Suprapubic skin (tissue), 4 donors: ENCODE measurements around the gene KCNJ2.

Experiments used
- POLR2A ChIP-seq, 2 donors: fragments of 450-650 bp; IDR thresholded peaks; one replicate each; pipeline ENCODE4 v1.6.1; 2017; ENCODE audit warnings: antibody characterized with exemption in 2 of 2, mild to moderate bottlenecking in 2 of 2, moderate library complexity in 2 of 2
- POLR2AphosphoS5 ChIP-seq, 3 donors: sonication (generic); formaldehyde crosslinking; IDR thresholded peaks; one replicate each; pipeline ENCODE4 v1.6.1; 2017; ENCODE audit warnings: antibody characterized with exemption in 3 of 3
- TF ChIP-seq, protein P1 (sequence below), 2 donors: fragments of 200-600 bp in 1 of 2; fragments of 450-650 bp in 1 of 2; sonication (generic) in 1 of 2; IDR thresholded peaks; one replicate each; pipeline ENCODE4 v1.5.1; 2016 to 2019; ENCODE audit warnings: antibody characterized with exemption in 2 of 2, mild to moderate bottlenecking in 1 of 2, moderate library complexity in 1 of 2

DNA sequence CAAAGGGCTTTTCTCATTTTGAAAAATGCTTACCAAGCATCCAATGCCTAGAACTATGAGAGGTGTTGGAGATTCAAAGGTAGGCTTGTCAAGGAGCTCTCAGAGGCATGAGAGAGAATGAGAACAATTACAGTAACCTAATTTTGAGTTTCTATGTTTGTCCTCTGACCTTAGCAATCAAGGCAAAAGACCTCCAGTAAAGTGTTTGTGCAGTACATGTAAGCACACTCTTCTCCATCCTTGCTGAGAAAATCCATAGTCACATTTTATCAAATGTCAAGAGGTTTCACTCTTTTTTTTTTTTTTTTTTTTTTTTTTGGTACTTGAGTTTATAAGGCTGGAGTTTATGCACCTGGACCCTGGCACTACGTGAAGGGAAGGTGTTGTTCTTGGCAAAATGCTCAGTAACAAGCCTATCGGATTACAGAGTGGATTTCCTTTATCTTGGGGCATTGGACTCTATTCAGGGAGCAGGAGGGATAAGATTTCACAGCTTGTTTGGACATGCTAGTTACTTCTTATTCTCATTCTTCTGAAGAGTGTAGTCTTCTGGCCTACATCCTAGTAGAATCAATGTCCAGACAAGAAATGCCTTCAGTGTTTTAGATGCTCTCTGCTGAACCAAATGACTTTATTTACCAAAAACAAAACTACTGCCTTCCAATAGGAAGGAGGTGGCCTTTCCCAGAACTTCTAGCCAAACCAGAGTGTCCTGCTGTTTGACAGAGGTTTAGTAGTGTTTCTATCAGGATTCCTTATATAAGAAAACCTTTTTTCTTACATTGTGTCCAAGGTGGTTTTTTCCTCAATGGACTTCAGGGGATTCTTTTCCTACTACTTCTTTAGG, 21.9 kb downstream of the KCNJ2 start:
- TF ChIP-seq, protein P1, sequence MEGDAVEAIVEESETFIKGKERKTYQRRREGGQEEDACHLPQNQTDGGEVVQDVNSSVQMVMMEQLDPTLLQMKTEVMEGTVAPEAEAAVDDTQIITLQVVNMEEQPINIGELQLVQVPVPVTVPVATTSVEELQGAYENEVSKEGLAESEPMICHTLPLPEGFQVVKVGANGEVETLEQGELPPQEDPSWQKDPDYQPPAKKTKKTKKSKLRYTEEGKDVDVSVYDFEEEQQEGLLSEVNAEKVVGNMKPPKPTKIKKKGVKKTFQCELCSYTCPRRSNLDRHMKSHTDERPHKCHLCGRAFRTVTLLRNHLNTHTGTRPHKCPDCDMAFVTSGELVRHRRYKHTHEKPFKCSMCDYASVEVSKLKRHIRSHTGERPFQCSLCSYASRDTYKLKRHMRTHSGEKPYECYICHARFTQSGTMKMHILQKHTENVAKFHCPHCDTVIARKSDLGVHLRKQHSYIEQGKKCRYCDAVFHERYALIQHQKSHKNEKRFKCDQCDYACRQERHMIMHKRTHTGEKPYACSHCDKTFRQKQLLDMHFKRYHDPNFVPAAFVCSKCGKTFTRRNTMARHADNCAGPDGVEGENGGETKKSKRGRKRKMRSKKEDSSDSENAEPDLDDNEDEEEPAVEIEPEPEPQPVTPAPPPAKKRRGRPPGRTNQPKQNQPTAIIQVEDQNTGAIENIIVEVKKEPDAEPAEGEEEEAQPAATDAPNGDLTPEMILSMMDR (IDR thresholded peaks at IDR 0.05): no peak
- no peak for TF ChIP-seq POLR2AphosphoS5 (IDR thresholded peaks at IDR 0.05)
- TF ChIP-seq POLR2A (IDR thresholded peaks at IDR 0.05): no peak
